ENCODE measurements around the gene TBC1D22A.

Gene TBC1D22A

GRCh38 chr22:47052236-47053012 is 290.0 kb downstream of the TBC1D22A start:
- TF ChIP-seq CTCF (IDR thresholded peaks at IDR 0.05; ENCODE audit: extremely low read depth, missing control alignments): no peak
- DNase-seq (ENCODE audit: low spot score): no peak

GRCh38 chr22:47053013-47053725 is 290.7 kb downstream of the TBC1D22A start:
- no peak for DNase-seq (ENCODE audit: low spot score)
- no peak for TF ChIP-seq CTCF (IDR thresholded peaks at IDR 0.05; ENCODE audit: extremely low read depth, missing control alignments)

- no peak for TF ChIP-seq CTCF (IDR thresholded peaks at IDR 0.05; ENCODE audit: extremely low read depth, missing control alignments)
- no peak for DNase-seq (ENCODE audit: low spot score)
Measured at GRCh38 chr22:47053726-47054141, 291.3 kb downstream of the TBC1D22A start.

- no peak for TF ChIP-seq CTCF (IDR thresholded peaks at IDR 0.05; ENCODE audit: extremely low read depth, missing control alignments)
- DNase-seq (ENCODE audit: low spot score): no peak
Measured at GRCh38 chr22:47054231-47055072, 292.0 kb downstream of the TBC1D22A start.

GRCh38 chr22:47055073-47055355 is 292.6 kb downstream of the TBC1D22A start:
- DNase-seq (ENCODE audit: low spot score): no peak
- TF ChIP-seq CTCF (IDR thresholded peaks at IDR 0.05; ENCODE audit: extremely low read depth, missing control alignments): no peak

- no peak for DNase-seq (ENCODE audit: low spot score)
- no peak for TF ChIP-seq CTCF (IDR thresholded peaks at IDR 0.05; ENCODE audit: extremely low read depth, missing control alignments)
Measured at GRCh38 chr22:47055461-47055860, 293.0 kb downstream of the TBC1D22A start.

- DNase-seq (ENCODE audit: low spot score): no peak
- TF ChIP-seq CTCF (IDR thresholded peaks at IDR 0.05; ENCODE audit: extremely low read depth, missing control alignments): no peak
Measured at GRCh38 chr22:47055921-47056320, 293.5 kb downstream of the TBC1D22A start.
